HFFc6 (cell line): ENCODE results near the gene PSMB5. TPM values are rescaled to one million over a fixed set of nuclear protein-coding genes. Genes with fewer than 3 reads are reported as not detected.

Source experiments
- DNase-seq: peaks from one replicate; pipeline ENCODE4 v3.0.0-alpha.2; 2018
- H3K27ac Mint-ChIP-seq: 2 replicates; pipeline ENCODE4 v1.8.0; 2020; ENCODE audit warnings: mild to moderate bottlenecking, mixed read lengths
- H3K27me3 Mint-ChIP-seq: 2 replicates; pipeline ENCODE4 v1.8.0; 2021; ENCODE audit warnings: mild to moderate bottlenecking, moderate library complexity, mixed read lengths; ENCODE audit not compliant: insufficient read depth
- H3K36me3 Mint-ChIP-seq: 2 replicates; pipeline ENCODE4 v1.8.0; 2021; ENCODE audit warnings: low read depth, mixed read lengths
- H3K4me1 Mint-ChIP-seq: 2 replicates; pipeline ENCODE4 v1.8.0; 2020; ENCODE audit warnings: low read depth, mixed read lengths
- H3K4me3 Mint-ChIP-seq: 2 replicates; pipeline ENCODE4 v1.8.0; 2020; ENCODE audit warnings: mild to moderate bottlenecking, moderate library complexity, mixed read lengths
- H3K9me3 Mint-ChIP-seq: 2 replicates; pipeline ENCODE4 v1.8.0; 2020; ENCODE audit warnings: mild to moderate bottlenecking, mixed read lengths
- CTCF ChIP-seq: fragments of 200-600 bp; sonication (generic); IDR thresholded peaks from 2 replicates; pipeline ENCODE4 v1.5.0; 2021; ENCODE audit warnings: antibody characterized with exemption, mild to moderate bottlenecking
- total RNA-seq, 6 experiments: library from RNA; stranded (reverse); fragmentation: NEBNext Ultra II Directional; extraction: Animal tissue kit (Norgen Biotek cat#: 25700); gene quantifications; 2 replicates in 1 of 6; 3 replicates in 5 of 6; pipeline ENCODE4 v1.2.3, GENCODE V29; 2021

The PSMB5 gene
- total RNA-seq, 6 experiments from 2014 or later, result 221 to 259 (median 241) TPM

- no peak overlapping the region for H3K4me3 Mint-ChIP-seq
- peak overlapping the region; percentile 82 for H3K27ac Mint-ChIP-seq
- H3K4me1 Mint-ChIP-seq, result peaks cover 51% of the 10 kb centered on the region
- no peak for DNase-seq
- H3K36me3 Mint-ChIP-seq, result peaks cover 42% of the 10 kb centered on the region
- no peak for TF ChIP-seq CTCF
- H3K27me3 Mint-ChIP-seq, result peaks cover 2% of the 10 kb centered on the region
- H3K9me3 Mint-ChIP-seq, result no peaks in the 10 kb centered on the region
These were observed 28.9 kb upstream of the PSMB5 start for GRCh38 chr14:23063601-23064000.

- Mint-ChIP-seq H3K4me1 (peaks cover 57% of the 10 kb centered on the region), H3K4me3 (peak overlapping the region; percentile 48), H3K27me3 (peaks cover 2% of the 10 kb centered on the region), H3K36me3 (peaks cover 38% of the 10 kb centered on the region), H3K27ac (peak overlapping the region; percentile 82), H3K9me3 (no peaks in the 10 kb centered on the region)
- no peak; the same call in 1 of the 2 replicates for TF ChIP-seq CTCF
- peak; percentile 90 for DNase-seq
These were observed 27.3 kb upstream of the PSMB5 start for GRCh38 chr14:23062002-23062401.

- Mint-ChIP-seq H3K27me3 (peaks cover 4% of the 10 kb centered on the region), H3K4me1 (peaks cover 60% of the 10 kb centered on the region), H3K9me3 (no peaks in the 10 kb centered on the region), H3K36me3 (peaks cover 34% of the 10 kb centered on the region), H3K4me3 (no peak overlapping the region), H3K27ac (peak overlapping the region; percentile 46; the same call in 1 of the 2 replicates)
- no peak for DNase-seq
- TF ChIP-seq CTCF, result no peak
These were observed 26.0 kb upstream of the PSMB5 start for GRCh38 chr14:23060536-23061260.

- no peak for TF ChIP-seq CTCF
- no peak for DNase-seq
- Mint-ChIP-seq H3K27me3 (peaks cover 4% of the 10 kb centered on the region), H3K9me3 (no peaks in the 10 kb centered on the region), H3K36me3 (peaks cover 26% of the 10 kb centered on the region), H3K4me1 (peaks cover 56% of the 10 kb centered on the region), H3K4me3 (no peak overlapping the region), H3K27ac (peak overlapping the region; percentile 73)
These were observed 24.2 kb upstream of the PSMB5 start for GRCh38 chr14:23058654-23059504.

GRCh38 chr14:23057757-23058653, 23.3 kb upstream of the PSMB5 start:
- Mint-ChIP-seq H3K36me3 (peaks cover 17% of the 10 kb centered on the region), H3K27ac (peak overlapping the region; percentile 73)

More at GRCh38 chr14:23057757-23058653, 23.3 kb upstream of the PSMB5 start:
- Mint-ChIP-seq H3K9me3 (no peaks in the 10 kb centered on the region), H3K27me3 (peaks cover 4% of the 10 kb centered on the region), H3K4me1 (peaks cover 47% of the 10 kb centered on the region), H3K4me3 (peak overlapping the region; percentile 85)
- DNase-seq, result peak; percentile 65
- TF ChIP-seq CTCF, result peak; percentile 99
